Adrenal gland (tissue), 12 donors: Measurements from ENCODE around the gene PDGFB. TPM values are rescaled to one million over a fixed set of nuclear protein-coding genes. Genes with fewer than 3 reads are reported as not detected.
A peak's percentile ranks its signal among the peaks of the same experiment; 100 is the strongest.

ENCODE experiments used
- DNase-seq, 7 donors: peaks; one replicate each; pipeline ENCODE4 v3.0.0-alpha.2; 2019 to 2020
- H3K27ac ChIP-seq, 5 donors: fragments of 200-600 bp; sonication (generic) in 4 of 5; 1 replicate in 3 of 5; 2 replicates in 2 of 5; pipeline versions ENCODE4 v1.5.1 to v1.8.0; 2016 to 2020; ENCODE audit warnings: mild to moderate bottlenecking in 1 of 5
- H3K27me3 ChIP-seq: fragments of 200-600 bp; 2 replicates; pipeline ENCODE4 v1.8.0; 2021
- H3K36me3 ChIP-seq, 2 donors: fragments of 200-600 bp; replicated peaks in 1 of 2; 1 replicate in 1 of 2; 2 replicates in 1 of 2; pipeline versions ENCODE4 v1.5.1 to v1.8.0; 2018 to 2022
- H3K4me1 ChIP-seq, 2 donors: fragments of 200-600 bp; replicated peaks in 1 of 2; 1 replicate in 1 of 2; 2 replicates in 1 of 2; pipeline versions ENCODE4 v1.5.1 to v1.8.0; 2018 to 2021
- H3K4me3 ChIP-seq, 4 donors: fragments of 200-600 bp; sonication (generic) in 3 of 4; one replicate each; pipeline ENCODE4 v1.5.1; 2016 to 2018
- H3K9me3 ChIP-seq, 3 donors: fragments of 200-600 bp; sonication (generic) in 1 of 3; replicated peaks in 1 of 3; 1 replicate in 2 of 3; 2 replicates in 1 of 3; pipeline versions ENCODE4 v1.5.1 to v1.8.0; 2016 to 2021
- POLR2A ChIP-seq, 2 donors: fragments of 450-650 bp; IDR thresholded peaks; one replicate each; pipeline ENCODE4 v1.6.1; 2017; ENCODE audit warnings: antibody characterized with exemption in 2 of 2, mild to moderate bottlenecking in 2 of 2, moderate library complexity in 1 of 2
- WGBS, 4 donors: extraction: QIAGEN DNeasy Blood & Tissue Kit in 2 of 4; methylation state at CpG; one replicate each; pipeline versions ENCODE4 v1.1.5 to v1.1.7; 2013 to 2017; 5-methylcytosine and 5-hydroxymethylcytosine counted together
- intact Hi-C, 2 donors: fragments of 100-400 bp; cut with DNase I; formaldehyde crosslinking; loops; one replicate each; pipeline versions ENCODE4 v1.14.1 to v1.15.0; 2022 to 2023
- polyA plus RNA-seq, 3 donors: library from polyadenylated mRNA; stranded (reverse); fragments of 200-250 nt in 2 of 3; fragments of 350-450 nt in 1 of 3; fragmentation: Illumina TruSeq in 1 of 3; extraction: RNeasy Lipid Tissue Mini Kit (QIAGEN cat#74804) in 1 of 3; gene quantifications; one replicate each; pipeline ENCODE4 v1.2.3, GENCODE V29; 2013 to 2014
- total RNA-seq, 9 donors: library from RNA; depleted of rRNA in 4 of 9; stranded (reverse); fragments of >200 nt in 4 of 9; fragments of 120-200 nt in 1 of 9; fragmentation: NEBNext Ultra II Directional in 1 of 9; extraction: Animal tissue kit (Norgen Biotek cat#: 25700) in 1 of 9; gene quantifications; one replicate each; pipeline versions ENCODE4 v1.1.0 to v1.2.4, GENCODE V29; 2013 to 2023
- TF ChIP-seq, protein P1 (sequence below), 6 experiments: fragments of 450-650 bp in 4 of 6; fragments of 200-600 bp in 2 of 6; sonication (generic) in 1 of 6; IDR thresholded peaks; 1 replicate in 5 of 6; 2 replicates in 1 of 6; pipeline versions ENCODE4 v1.5.1 to v1.8.0; 2016 to 2021; ENCODE audit warnings: antibody characterized with exemption in 6 of 6, mild to moderate bottlenecking in 2 of 6, moderate library complexity in 1 of 6
- donor health status: healthy with polysubstance abuse.
- donor health status: Bipolar disorder and iron deficiency.
- donor health status: DM: yes; HTN: yes; CAD: no.
- donor health status: DM: no; HTN: no; CAD: no.
- donor health status: DM: no; HTN: no; CAD: no.
- donor health status: DM: yes; HTN: yes; CAD: no.

Gene PDGFB
- total and polyA plus RNA-seq, 12 donors: 1.8 to 10.9 (median 6.1) TPM

GRCh38 chr22:39289533-39289932 is 44.8 kb upstream of the PDGFB start:
- TF ChIP-seq POLR2A (IDR thresholded peaks at IDR 0.05): no peak
- TF ChIP-seq, protein P1, sequence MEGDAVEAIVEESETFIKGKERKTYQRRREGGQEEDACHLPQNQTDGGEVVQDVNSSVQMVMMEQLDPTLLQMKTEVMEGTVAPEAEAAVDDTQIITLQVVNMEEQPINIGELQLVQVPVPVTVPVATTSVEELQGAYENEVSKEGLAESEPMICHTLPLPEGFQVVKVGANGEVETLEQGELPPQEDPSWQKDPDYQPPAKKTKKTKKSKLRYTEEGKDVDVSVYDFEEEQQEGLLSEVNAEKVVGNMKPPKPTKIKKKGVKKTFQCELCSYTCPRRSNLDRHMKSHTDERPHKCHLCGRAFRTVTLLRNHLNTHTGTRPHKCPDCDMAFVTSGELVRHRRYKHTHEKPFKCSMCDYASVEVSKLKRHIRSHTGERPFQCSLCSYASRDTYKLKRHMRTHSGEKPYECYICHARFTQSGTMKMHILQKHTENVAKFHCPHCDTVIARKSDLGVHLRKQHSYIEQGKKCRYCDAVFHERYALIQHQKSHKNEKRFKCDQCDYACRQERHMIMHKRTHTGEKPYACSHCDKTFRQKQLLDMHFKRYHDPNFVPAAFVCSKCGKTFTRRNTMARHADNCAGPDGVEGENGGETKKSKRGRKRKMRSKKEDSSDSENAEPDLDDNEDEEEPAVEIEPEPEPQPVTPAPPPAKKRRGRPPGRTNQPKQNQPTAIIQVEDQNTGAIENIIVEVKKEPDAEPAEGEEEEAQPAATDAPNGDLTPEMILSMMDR (IDR thresholded peaks at IDR 0.05): no peak
- H3K27me3 ChIP-seq: no peaks in the 10 kb centered on the region
- no peak for DNase-seq
- no peak overlapping the region for H3K4me3 ChIP-seq
- H3K9me3 ChIP-seq: no peaks in the 10 kb centered on the region
- peaks cover 13 to 22% of the 10 kb centered on the region in 2 donors for H3K4me1 ChIP-seq
- WGBS, 4 donors: 56 to 90% (median 79%) methylated on average over 5 to 14 of the region's 14 CpGs
- H3K27ac ChIP-seq: no peak overlapping the region
- no peaks in the 10 kb centered on the region for H3K36me3 ChIP-seq
- intact Hi-C loops: no loop called here

DNA sequence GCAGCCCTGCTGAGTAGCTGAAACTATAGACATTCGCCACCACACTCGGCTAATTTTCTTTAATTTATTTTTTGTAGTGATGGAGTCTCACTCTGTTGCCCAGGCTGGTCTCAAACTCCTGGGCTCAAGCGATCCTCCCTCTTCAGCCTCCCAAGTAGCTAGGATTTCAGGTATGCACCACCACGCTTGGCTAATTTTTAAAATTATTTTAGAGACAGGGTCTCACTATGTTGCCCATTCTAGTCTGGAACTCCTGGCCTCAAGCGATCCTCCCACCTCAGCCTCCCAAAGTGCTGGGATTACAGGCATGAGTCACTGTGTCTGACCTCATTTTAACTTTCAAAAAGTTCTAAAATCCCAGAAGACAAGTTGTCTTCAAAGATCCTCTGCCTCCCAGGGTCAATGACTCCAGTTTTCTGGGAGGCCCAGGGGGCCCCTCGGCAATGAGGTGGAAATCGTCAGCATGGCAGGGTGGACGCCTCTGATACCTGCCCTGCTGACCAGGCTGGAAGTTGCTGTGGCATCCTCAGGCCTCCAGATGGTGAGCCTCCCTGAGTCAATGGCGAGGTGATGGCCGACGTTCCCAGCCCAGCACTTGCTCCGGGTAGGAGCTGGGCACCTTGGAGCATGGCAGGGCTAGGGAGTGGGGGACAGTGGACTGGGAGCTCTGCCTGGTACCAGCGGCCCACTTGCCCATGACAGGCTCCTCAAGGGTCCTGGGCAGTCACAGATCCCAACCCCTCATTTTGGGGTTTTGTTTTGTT is 43.5 kb upstream of the PDGFB start:
- Histone ChIP-seq H3K27ac (no peak overlapping the region), H3K4me1 (peaks cover 18 to 29% of the 10 kb centered on the region in 2 donors), H3K27me3 (no peaks in the 10 kb centered on the region), H3K36me3 (no peaks in the 10 kb centered on the region), H3K9me3 (no peaks in the 10 kb centered on the region), H3K4me3 (no peak overlapping the region)
- intact Hi-C loops: no loop called here
- no peak for DNase-seq
- TF ChIP-seq, protein P1 (IDR thresholded peaks at IDR 0.05): no peak
- 89 to 96% (median 93%) methylated on average over 5 to 13 of the region's 13 CpGs for WGBS, 4 donors

- Histone ChIP-seq H3K36me3 (no peaks in the 10 kb centered on the region), H3K27me3 (no peaks in the 10 kb centered on the region), H3K9me3 (no peaks in the 10 kb centered on the region), H3K4me3 (no peak overlapping the region), H3K4me1 (peaks cover 16 to 30% of the 10 kb centered on the region in 2 donors), H3K27ac (peak overlapping the region in 3 of 5 donors; percentile 8 to 72 (median 64))
- peak in 2 of 7 donors; percentile 51 to 56 for DNase-seq
- intact Hi-C loops: no loop called here
- TF ChIP-seq POLR2A (IDR thresholded peaks at IDR 0.05): no peak
- TF ChIP-seq, protein P1 (IDR thresholded peaks at IDR 0.05): no peak
- 59 to 82% (median 74%) methylated on average over 8 of the region's 8 CpGs for WGBS, 4 donors
Observed at GRCh38 chr22:39287076-39287725, 42.4 kb upstream of the PDGFB start.

DNA sequence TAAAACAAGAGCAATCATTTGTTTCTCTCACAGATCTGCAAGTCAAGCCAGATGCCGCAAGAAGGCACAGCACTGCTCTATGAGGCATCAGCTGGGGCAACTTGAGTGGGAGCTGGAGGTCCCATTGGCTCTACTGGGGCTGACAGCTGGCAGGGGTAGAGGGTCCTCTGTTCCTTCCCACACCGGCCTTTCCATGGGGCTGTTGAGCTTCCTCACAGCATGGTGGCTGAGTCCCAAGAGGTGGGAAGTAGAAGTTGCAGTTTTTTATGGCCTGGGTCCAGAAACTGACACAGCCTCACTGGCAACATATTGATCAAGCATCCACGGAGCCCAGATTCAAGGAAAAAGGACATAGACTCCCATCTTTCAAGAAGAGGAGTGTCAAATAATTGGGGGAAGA is 40.2 kb upstream of the PDGFB start:
- H3K9me3 ChIP-seq: no peaks in the 10 kb centered on the region
- H3K36me3 ChIP-seq: no peaks in the 10 kb centered on the region
- intact Hi-C loops: no loop called here
- no peak overlapping the region for H3K4me3 ChIP-seq
- no peak for DNase-seq
- no peak for TF ChIP-seq POLR2A (IDR thresholded peaks at IDR 0.05)
- TF ChIP-seq, protein P1 (IDR thresholded peaks at IDR 0.05): no peak
- WGBS, 4 donors: 83 to 100% (median 90%) methylated on average over 1 to 3 of the region's 3 CpGs
- no peak overlapping the region for H3K27ac ChIP-seq
- H3K27me3 ChIP-seq: no peaks in the 10 kb centered on the region
- peaks cover 7 to 17% of the 10 kb centered on the region in 2 donors for H3K4me1 ChIP-seq
